Vagina (tissue), 2 donors: ENCODE data around the gene ARHGEF39.

Experiments
- POLR2A ChIP-seq, 2 donors: fragments of 450-650 bp; IDR thresholded peaks; one replicate each; pipeline ENCODE4 v1.6.1; 2017; ENCODE audit warnings: antibody characterized with exemption in 2 of 2, mild to moderate bottlenecking in 2 of 2, moderate library complexity in 2 of 2
- POLR2AphosphoS5 ChIP-seq, 2 donors: sonication (generic); formaldehyde crosslinking; IDR thresholded peaks; one replicate each; pipeline ENCODE4 v1.9.0; 2017; ENCODE audit warnings: antibody characterized with exemption in 2 of 2, mild to moderate bottlenecking in 2 of 2, low read depth in 1 of 2; ENCODE audit not compliant: insufficient read depth in 1 of 2
- TF ChIP-seq, protein P1 (sequence below), 3 experiments: fragments of 450-650 bp in 2 of 3; fragments of 200-600 bp in 1 of 3; sonication (generic) in 1 of 3; IDR thresholded peaks; one replicate each; pipeline ENCODE4 v1.5.1; 2017 to 2019; ENCODE audit warnings: antibody characterized with exemption in 3 of 3, mild to moderate bottlenecking in 2 of 3, moderate library complexity in 2 of 3

DNA sequence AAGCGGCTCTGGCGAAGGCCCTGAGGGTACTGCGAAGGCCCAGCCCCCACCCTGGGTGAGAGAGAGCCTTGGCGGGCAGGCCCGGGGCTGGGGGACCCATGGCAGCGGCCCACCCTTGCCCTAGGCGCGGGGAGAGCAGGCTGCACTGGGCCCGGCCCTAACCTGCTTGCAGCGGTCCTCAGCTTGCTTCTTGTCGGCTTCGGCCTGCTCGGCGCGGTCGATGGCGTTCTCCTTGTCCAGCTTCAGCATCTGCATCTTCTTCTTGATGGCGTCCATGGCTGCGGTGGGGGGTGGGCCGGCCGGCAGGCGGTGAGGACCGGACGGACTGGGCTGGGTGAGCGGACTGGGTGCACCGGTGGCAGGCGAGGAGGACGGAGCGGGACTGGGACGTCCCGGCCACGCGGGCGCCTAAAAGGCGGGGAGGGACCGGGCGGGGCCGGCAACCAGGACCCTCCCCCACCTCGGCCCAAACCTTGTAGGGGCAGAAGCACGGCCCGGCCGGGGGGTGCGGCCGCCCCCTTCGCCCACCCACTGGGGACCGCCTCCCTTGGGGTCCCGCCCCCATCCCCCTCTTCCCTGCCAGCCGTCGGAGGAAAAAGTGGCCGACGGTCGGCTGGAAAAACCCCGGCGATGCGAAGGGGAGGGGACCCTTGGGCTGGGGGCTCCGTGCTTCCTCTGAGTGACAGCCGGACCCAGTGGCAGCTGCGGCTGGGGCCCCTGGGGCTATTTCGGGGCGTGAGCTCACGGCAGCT, 24.7 kb upstream of the ARHGEF39 start, which contains the start of gene TPM2:
- TF ChIP-seq, protein P1, sequence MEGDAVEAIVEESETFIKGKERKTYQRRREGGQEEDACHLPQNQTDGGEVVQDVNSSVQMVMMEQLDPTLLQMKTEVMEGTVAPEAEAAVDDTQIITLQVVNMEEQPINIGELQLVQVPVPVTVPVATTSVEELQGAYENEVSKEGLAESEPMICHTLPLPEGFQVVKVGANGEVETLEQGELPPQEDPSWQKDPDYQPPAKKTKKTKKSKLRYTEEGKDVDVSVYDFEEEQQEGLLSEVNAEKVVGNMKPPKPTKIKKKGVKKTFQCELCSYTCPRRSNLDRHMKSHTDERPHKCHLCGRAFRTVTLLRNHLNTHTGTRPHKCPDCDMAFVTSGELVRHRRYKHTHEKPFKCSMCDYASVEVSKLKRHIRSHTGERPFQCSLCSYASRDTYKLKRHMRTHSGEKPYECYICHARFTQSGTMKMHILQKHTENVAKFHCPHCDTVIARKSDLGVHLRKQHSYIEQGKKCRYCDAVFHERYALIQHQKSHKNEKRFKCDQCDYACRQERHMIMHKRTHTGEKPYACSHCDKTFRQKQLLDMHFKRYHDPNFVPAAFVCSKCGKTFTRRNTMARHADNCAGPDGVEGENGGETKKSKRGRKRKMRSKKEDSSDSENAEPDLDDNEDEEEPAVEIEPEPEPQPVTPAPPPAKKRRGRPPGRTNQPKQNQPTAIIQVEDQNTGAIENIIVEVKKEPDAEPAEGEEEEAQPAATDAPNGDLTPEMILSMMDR (IDR thresholded peaks at IDR 0.05), result no peak
- TF ChIP-seq POLR2AphosphoS5 (IDR thresholded peaks at IDR 0.05; ENCODE audit: insufficient read depth in 1 of 2, low read depth in 1 of 2), result peak in 1 of 2 donors; percentile 90
- TF ChIP-seq POLR2A (IDR thresholded peaks at IDR 0.05), result peak in 1 of 2 donors; percentile 54
